GM23248 (cell line): ENCODE measurements around the gene CHST11.

ENCODE experiments used
- EZH2 ChIP-seq: fragments of 200-600 bp; sonication (generic); IDR thresholded peaks from 2 replicates; pipeline ENCODE4 v1.6.1; 2018; ENCODE audit warnings: antibody characterized with exemption, mild to moderate bottlenecking; ENCODE audit not compliant: insufficient read depth, poor library complexity, severe bottlenecking
- EZH2phosphoT487 ChIP-seq: fragments of 200-600 bp; sonication (generic); IDR thresholded peaks from 2 replicates; pipeline ENCODE4 v1.6.1; 2018; ENCODE audit warnings: antibody characterized with exemption, moderate library complexity, mild to moderate bottlenecking, low read depth; ENCODE audit not compliant: insufficient read depth

DNA sequence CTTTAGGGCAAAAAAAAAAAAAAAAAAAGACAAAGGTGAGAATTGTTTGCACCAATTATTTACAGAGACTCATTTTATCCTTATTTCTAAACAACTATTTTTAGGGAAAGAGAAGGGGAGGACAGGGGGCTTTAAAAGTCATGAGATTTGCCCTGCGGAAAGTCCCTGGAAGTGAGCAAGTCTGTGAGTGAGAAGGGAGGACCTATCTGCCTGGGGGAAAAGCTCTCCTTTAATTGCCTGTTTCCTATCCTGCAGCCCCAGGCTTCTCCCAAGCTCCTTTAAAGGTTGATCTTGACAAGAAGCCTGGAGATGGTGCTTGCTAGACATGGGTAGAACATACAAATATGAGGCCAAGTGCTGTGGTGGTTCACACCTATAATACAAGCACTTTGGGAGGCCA is 8.3 kb upstream of the CHST11 start:
- no peak for TF ChIP-seq EZH2phosphoT487
- no peak for TF ChIP-seq EZH2
